Mucosa of descending colon (tissue), 3 donors: ENCODE measurements around the gene PEX10. TPM values are rescaled to one million over a fixed set of nuclear protein-coding genes. Genes with fewer than 3 reads are reported as not detected.
"Not testable (repeated sequence)": the region's sequence is repeated elsewhere in the genome, so short reads cannot be mapped to it uniquely, and the experiment has no call there.

Source experiments
- ATAC-seq: fragments of 200-7000 bp; cut with Tn5 transposase; one replicate; pipeline ENCODE4 v1.9.1; 2020; ENCODE audit warnings: mild to moderate bottlenecking, moderate library complexity
- DNase-seq, 3 donors: peaks; one replicate each; pipeline ENCODE4 v3.0.0-alpha.2; 2020
- H3K36me3 ChIP-seq: fragments of 200-600 bp; one replicate; pipeline ENCODE4 v1.8.0; 2021; ENCODE audit warnings: low read depth, mild to moderate bottlenecking
- H3K4me1 ChIP-seq: fragments of 200-600 bp; one replicate; pipeline ENCODE4 v1.8.0; 2021; ENCODE audit warnings: low read depth, mild to moderate bottlenecking
- H3K4me3 ChIP-seq: fragments of 200-600 bp; one replicate; pipeline ENCODE4 v1.8.0; 2021; ENCODE audit warnings: mild to moderate bottlenecking
- H3K9me3 ChIP-seq: fragments of 200-600 bp; one replicate; pipeline ENCODE4 v1.8.0; 2021; ENCODE audit warnings: mild to moderate bottlenecking
- CTCF ChIP-seq: fragments of 200-600 bp; IDR thresholded peaks from one replicate; pipeline ENCODE4 v1.8.0; 2022; ENCODE audit warnings: antibody characterized with exemption, mild to moderate bottlenecking
- intact Hi-C, 2 donors: fragments of 100-400 bp; cut with DNase I in 1 of 2; cut with micrococcal nuclease in 1 of 2; formaldehyde crosslinking; loops; one replicate each; pipeline versions ENCODE4 v1.11.0 to v1.11.1; 2022; cut with DNase I, micrococcal nuclease
- total RNA-seq, 3 donors: library from RNA; stranded (reverse); fragmentation: NEBNext Ultra II Directional in 2 of 3; extraction: Animal tissue kit (Norgen Biotek cat#: 25700) in 2 of 3; gene quantifications; one replicate each; pipeline versions ENCODE4 v1.2.1 to v1.2.4, GENCODE V29; 2021 to 2023
- donor health status: DM: no; HTN: no; CAD: no; lungs with moderate emphysema.
- donor health status: DM: no; HTN: no; CAD: no.
- donor health status: DM: no; HTN: yes; CAD: no.

The PEX10 gene
- total RNA-seq, 3 donors from 2014 or later: 13.4 to 20.4 (median 18.4) TPM

GRCh38 chr1:2441746-2442145, 29.4 kb upstream of the PEX10 start:
- no peak overlapping the region for H3K4me3 ChIP-seq
- DNase-seq (no peak), ATAC-seq (no peak)
- H3K36me3 ChIP-seq: no peaks in the 10 kb centered on the region
- no peaks in the 10 kb centered on the region for H3K9me3 ChIP-seq
- TF ChIP-seq CTCF: no peak
- intact Hi-C loops: no loop called here
- no peaks in the 10 kb centered on the region for H3K4me1 ChIP-seq

GRCh38 chr1:2440346-2440745, 28.0 kb upstream of the PEX10 start:
- peak in 1 of 3 donors; percentile 75 for DNase-seq
- intact Hi-C loops, ATAC-seq, H3K36me3 ChIP-seq, H3K4me3 ChIP-seq, H3K4me1 ChIP-seq, H3K9me3 ChIP-seq: not testable (repeated sequence)

- intact Hi-C loops: no loop called here
- no peaks in the 10 kb centered on the region for H3K4me1 ChIP-seq
- H3K4me3 ChIP-seq: no peak overlapping the region
- H3K9me3 ChIP-seq: no peaks in the 10 kb centered on the region
- DNase-seq (no peak), ATAC-seq (no peak)
- TF ChIP-seq CTCF: no peak
- H3K36me3 ChIP-seq: no peaks in the 10 kb centered on the region
These were observed 27.0 kb upstream of the PEX10 start for GRCh38 chr1:2439369-2439768.

GRCh38 chr1:2438641-2439040, 26.3 kb upstream of the PEX10 start:
- TF ChIP-seq CTCF: no peak
- intact Hi-C loops: no loop called here
- DNase-seq (no peak), ATAC-seq (no peak)
- no peaks in the 10 kb centered on the region for H3K9me3 ChIP-seq
- no peaks in the 10 kb centered on the region for H3K36me3 ChIP-seq
- no peak overlapping the region for H3K4me3 ChIP-seq
- no peaks in the 10 kb centered on the region for H3K4me1 ChIP-seq

- Histone ChIP-seq H3K9me3 (no peaks in the 10 kb centered on the region), H3K36me3 (no peaks in the 10 kb centered on the region), H3K4me1 (no peaks in the 10 kb centered on the region), H3K4me3 (no peak overlapping the region)
- ATAC-seq (peak; percentile 89), DNase-seq (peak; percentile 64 to 74 (median 69))
- no peak for TF ChIP-seq CTCF
- intact Hi-C loops: no loop called here
These were observed 25.7 kb upstream of the PEX10 start for GRCh38 chr1:2438038-2438437.

GRCh38 chr1:2437617-2438016, 25.3 kb upstream of the PEX10 start:
- TF ChIP-seq CTCF: no peak
- H3K4me3 ChIP-seq: no peak overlapping the region
- no peak for ATAC-seq
- DNase-seq: no peak
- no peaks in the 10 kb centered on the region for H3K36me3 ChIP-seq
- no peaks in the 10 kb centered on the region for H3K9me3 ChIP-seq
- intact Hi-C loops: no loop called here
- no peaks in the 10 kb centered on the region for H3K4me1 ChIP-seq
